HG03342 (cell line): ENCODE data around the gene TRMT6.

ENCODE experiments used
- ATAC-seq: cut with Tn5 transposase; IDR thresholded peaks from one replicate; pipeline ENCODE4 v1.9.1; 2021; ENCODE audit warnings: mild to moderate bottlenecking, moderate library complexity; ENCODE audit not compliant: unreplicated experiment

Gene TRMT6

DNA sequence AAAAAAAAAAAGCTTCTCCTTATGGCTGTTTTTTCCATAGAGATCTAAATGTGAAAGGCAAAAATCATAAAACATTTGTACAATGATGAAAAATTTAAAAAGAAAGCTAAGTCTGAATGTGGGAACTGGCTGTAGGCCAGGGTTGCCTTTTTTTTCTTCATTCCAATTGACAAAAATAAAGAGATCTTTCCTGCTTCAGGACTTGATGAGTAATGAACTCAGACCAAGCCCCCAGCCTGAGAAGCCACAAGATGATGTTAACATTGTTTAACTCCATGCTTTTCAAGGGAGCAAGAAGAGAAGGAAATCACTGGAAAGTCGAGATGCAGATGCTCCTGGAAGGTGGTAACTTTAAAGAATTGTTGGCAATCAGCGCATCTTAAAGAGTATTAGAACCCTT lies 41.4 kb downstream of the TRMT6 start:
- ATAC-seq, result no peak

DNA sequence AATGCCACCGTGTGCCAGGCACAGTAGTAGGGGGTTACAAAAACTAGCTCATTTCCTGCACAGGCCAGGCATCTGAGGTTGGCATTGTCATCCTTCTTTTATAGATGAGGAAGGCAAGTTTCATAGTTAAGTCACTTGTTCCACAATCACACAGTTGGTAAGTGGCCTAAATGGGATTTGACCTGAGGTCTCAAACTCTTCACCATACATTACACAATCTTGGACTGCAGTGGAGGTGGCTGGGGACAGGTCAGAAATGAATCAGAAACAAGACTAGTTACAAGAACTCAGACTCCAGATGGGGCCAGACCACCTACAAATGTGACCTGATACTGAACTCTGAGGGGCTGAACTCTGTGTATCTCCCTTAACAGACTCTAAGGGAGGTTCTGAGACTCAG lies 49.4 kb downstream of the TRMT6 start:
- ATAC-seq, result no peak

DNA sequence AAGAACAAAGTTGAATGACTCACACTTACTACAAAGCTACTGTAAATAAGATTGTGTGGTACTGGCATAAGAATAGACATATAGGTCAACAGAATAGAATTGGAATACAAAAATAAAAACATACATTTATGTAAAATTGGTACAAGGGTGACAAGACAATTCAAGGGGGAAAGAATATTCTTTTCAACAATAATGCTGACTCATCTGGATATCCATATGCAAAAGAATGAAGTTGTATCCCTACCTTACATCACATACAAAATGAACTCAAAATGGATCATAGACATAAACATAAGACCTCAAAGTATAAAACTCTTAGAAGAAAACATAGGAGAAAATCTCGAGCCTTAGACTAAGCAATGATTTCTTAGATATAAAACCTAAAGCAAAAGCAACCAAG lies 50.9 kb downstream of the TRMT6 start:
- no peak for ATAC-seq

DNA sequence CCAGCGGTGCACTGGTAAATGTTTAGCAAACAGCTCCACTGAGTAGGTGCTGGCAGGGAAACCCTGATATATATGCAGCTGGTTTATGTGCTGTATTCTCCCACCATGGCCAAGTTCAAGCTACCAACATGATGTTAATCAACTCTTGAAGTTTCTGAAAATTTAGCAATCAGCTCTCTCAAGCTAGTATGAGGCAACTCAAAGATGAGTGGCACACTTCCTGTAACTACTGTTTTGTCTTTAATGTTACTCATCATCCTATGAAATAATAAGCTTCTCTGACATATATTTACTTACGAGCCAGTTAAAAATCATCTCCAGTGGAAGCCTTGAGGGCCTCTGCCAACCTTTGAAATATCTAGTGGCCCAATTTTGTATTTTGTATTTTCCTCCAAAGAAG lies 54.7 kb downstream of the TRMT6 start:
- no peak for ATAC-seq

DNA sequence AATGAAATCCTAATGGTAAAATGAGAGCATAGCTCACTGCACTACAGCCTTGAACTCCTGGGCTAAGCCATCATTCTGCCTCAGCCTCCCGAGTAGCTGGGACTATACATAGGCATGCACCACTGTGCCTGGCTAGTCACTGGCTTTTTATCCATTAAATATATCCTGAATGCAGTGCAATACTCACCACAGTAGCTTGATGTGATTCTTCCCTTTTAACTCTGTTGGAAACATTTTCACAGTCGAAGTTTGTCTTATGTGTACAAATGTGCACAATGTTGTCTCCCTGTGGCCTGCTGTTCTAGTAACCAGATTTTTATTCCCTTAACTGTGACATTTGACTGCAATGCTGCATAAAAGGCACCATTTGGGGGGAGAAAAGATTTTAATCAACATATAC lies 56.7 kb downstream of the TRMT6 start:
- ATAC-seq, result no peak

DNA sequence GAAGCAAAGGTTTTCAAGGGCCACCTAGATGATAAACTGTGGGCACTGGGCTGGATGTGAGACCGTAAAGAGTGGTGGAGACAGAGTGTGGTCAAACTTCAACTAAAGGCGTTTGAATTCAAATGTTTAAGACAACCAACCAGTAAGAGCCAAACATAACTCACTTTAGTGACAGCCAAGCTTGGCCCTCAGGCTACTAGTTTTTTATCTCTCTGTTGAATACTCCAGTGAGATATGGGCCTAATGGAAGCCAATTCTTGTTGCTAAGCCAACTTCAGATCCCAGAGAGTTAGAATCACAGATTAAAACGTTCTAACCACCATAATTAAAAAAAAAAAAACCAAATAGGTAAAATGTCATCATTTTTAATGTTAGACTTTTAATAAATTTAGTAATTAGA lies 57.3 kb downstream of the TRMT6 start:
- ATAC-seq, result no peak

DNA sequence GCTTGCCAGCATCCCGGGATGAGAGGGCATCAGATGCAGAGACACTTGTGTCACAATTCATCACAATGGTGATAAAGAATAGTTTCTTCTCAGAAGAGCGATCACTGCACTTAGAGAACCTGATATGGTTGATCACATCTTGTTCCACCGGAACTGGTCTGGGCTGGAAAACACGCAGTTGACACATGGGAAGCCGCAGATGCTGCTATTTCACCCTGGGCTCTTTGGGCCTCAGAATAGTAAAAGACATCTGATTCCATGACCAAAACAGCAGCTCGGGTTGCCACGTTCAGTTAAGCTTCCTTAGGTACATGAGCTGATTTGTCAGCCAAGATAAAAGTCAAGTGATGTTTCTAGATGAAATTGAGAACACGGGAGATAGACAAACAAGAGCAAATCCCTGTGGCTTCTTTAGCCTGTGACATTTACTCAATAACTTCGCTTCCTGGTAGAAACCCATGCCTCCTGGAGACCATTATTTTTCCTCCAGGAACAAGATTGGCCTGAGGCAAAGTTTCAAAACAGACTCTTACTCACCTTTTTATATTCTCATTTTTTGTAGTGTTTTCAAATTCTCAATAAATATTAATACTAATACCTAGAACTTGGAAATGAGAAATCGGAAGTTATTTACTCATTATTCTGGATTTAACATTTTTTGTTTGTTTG lies 59.4 kb downstream of the TRMT6 start:
- no peak for ATAC-seq

DNA sequence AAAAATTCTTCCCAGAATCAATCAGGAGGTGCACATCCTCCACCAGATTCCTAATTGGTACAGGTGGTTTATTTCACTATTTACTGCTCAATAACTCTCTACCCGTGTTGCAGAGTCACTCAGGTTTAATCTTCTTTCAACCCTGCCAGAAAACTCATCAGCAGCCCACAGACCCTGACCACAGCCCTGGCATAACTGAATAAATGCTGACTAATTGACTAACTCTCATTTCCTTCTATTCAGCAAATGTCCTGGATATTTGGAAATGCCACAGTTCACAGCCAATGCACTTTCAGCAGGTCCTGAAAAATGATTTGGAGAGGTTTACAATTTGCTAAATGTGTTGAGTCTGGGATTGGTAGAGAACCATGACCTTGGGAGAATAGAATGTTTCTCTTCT lies 62.3 kb downstream of the TRMT6 start:
- no peak for ATAC-seq

DNA sequence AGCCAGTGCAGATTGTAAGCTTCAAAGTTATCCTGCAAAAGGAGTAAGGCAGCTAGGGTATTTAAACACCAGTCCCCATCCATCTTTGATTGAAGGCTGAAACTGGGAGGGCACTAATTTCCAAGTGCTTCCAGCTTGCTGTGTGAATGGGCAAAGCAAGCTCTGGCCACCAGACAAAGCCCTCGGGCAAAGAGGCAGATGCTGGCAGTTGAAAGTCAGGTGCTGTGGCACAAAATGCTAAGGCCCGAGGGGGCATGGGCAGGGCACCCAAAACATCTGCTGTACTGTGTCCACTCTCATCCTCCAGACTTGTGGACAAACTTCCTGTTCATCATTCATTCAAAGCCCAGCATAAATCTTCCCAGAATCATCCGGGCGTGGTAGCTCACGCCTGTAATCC lies 62.9 kb downstream of the TRMT6 start:
- ATAC-seq, result no peak
